ENCODE data around the gene SRC. TPM values are rescaled to one million over a fixed set of nuclear protein-coding genes. Genes with fewer than 3 reads are reported as not detected.

SRC gene
- total and polyA plus RNA-seq, 2 of the 8 experiments (the other 6 are each of a cell fraction or from before 2014, with no cell fraction given) = 27.6 to 28.8 TPM

DNA sequence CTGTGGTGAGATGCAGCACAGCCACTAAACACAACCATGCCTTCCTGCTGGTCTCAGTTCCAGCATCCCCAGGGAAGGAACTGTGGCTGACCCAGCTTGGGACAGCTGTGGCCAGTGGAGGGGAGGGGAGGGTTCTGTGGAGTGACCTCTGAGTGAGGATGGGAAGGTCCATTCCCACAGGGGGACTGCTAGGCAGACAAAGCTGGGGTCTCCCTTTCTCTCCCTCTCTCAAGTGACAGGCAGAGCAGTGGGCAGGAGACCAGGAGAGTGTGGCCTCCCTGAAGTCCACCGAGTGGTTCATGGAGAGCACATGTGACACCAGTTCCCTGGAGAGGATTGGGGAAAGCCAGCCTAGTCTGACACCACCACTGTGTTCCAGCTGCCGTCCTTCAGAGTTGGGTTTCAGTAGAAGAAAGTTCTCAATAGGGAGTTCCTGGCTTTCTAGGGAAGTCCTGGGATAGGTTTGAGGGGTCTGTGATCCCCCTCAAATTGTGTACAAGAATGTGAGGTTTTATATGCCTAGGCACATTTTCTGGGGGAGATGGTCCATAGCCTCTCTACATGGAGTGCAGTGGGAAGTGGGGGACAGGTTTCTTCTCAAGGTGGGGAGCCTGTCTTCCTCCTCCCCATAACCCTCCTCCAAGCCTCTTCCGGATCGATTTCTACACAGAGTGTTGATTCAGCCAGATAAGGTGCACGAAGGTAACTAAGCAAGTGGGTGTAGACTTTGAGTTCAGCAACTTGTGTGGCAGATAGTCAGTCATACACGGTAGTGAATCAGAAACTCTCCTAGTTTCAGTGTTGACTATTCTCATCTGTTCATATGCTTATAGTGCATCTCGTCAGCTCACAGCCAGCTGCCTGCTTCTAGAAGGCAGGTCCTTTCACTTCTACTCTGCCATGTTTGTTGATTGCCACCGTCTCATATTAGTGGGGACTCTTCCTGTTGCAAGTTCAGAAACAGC is 37.6 kb upstream of the SRC start:
- Histone ChIP-seq H2AFZ (ENCODE audit: low read length) (no peak overlapping the region), H3K79me1 (ENCODE audit: low read depth, low read length) (peaks cover 16% of the 10 kb centered on the region), H3K9me3 (ENCODE audit: insufficient read depth in 2 of 2, low read depth in 1 of 2, low read length in 1 of 2) (no peaks in the 10 kb centered on the region), H2BK12ac (ENCODE audit: low read depth, low read length) (no peak overlapping the region), H4K20me1 (replicated peaks in 1 of 2; ENCODE audit: control insufficient read depth in 1 of 2, insufficient read depth in 2 of 2, low read length in 2 of 2) (no peaks in the 10 kb centered on the region), H3K4me3 (ENCODE audit: extremely low read depth in 1 of 4, insufficient read depth in 2 of 4, low read depth in 3 of 4, low read length in 4 of 4) (no peak overlapping the region), H3K36me3 (ENCODE audit: control insufficient read depth in 2 of 4, insufficient read depth in 4 of 4, low read length in 3 of 4) (peaks cover 0 to 12% (median 1%) of the 10 kb centered on the region in 4 experiments; a peak in 3 of 8 replicates), H3K27ac (ENCODE audit: low read depth, low read length) (no peak overlapping the region), H4K91ac (replicated peaks; ENCODE audit: insufficient read length, low read length) (no peak overlapping the region), H3K4me1 (replicated peaks in 1 of 4; ENCODE audit: control insufficient read depth in 3 of 4, insufficient read depth in 4 of 4, low read length in 3 of 4) (peaks cover 0 to 4% (median 0%) of the 10 kb centered on the region in 4 experiments; a peak in 2 of 7 replicates), H4K8ac (ENCODE audit: extremely low read depth, insufficient read depth, low read length) (no peak overlapping the region), H4K5ac (ENCODE audit: insufficient read length, low read depth, low read length) (no peak overlapping the region), H3K4me2 (ENCODE audit: insufficient read depth in 1 of 2, low read depth in 2 of 2, low read length in 2 of 2) (no peak overlapping the region), H3K23me2 (ENCODE audit: low read depth, low read length) (no peaks in the 10 kb centered on the region), H3K79me2 (ENCODE audit: control insufficient read depth in 1 of 2, insufficient read depth in 2 of 2, low read length in 2 of 2) (peaks cover 0 to 5% of the 10 kb centered on the region in 2 experiments; a peak in 1 of 4 replicates), H3K4ac (replicated peaks; ENCODE audit: insufficient read length, low read depth, low read length) (no peak overlapping the region), H3K23ac (ENCODE audit: insufficient read length) (no peak overlapping the region), H2BK120ac (replicated peaks; ENCODE audit: low read depth, low read length) (no peak overlapping the region), H3K27me3 (replicated peaks in 1 of 4; ENCODE audit: control insufficient read depth in 3 of 4, extremely low read depth in 1 of 4, insufficient read depth in 3 of 4, low read length in 3 of 4) (no peaks in the 10 kb centered on the region), H3K56ac (replicated peaks; ENCODE audit: insufficient read length, low read depth, low read length) (no peak overlapping the region), H3K9ac (replicated peaks in 1 of 4; ENCODE audit: extremely low read depth in 1 of 4, low read depth in 3 of 4, low read length in 3 of 4) (no peak overlapping the region), H3K18ac (ENCODE audit: extremely low read depth, low read length) (no peak overlapping the region), H2AK5ac (ENCODE audit: low read depth, low read length) (no peak overlapping the region), H2BK5ac (ENCODE audit: low read depth, low read length) (no peak overlapping the region; the same call in 1 of the 2 replicates), H2BK20ac (ENCODE audit: low read length) (no peak overlapping the region), H2BK15ac (ENCODE audit: low read length) (0 out of 2 replicates have a peak overlapping the region, but pooled peaks have one; percentile 36), H3K14ac (ENCODE audit: insufficient read length) (no peak overlapping the region)
- no peak for FAIRE-seq
- no peak for DNase-seq (ENCODE audit: low read depth in 1 of 2, low spot score in 2 of 2)
- WGBS, 2 experiments (ENCODE audit: extremely low coverage in 1 of 2, insufficient coverage in 1 of 2, insufficient read length in 1 of 2, insufficient replicate concordance in 2 of 2, low coverage in 1 of 2, low lambda C conversion rate in 2 of 2, missing lambda C conversion rate in 1 of 2) = 91% methylated on average over 8 of the region's 8 CpGs; no CpG with 5 or more reads in 1 of the 2 experiments
- CTCF ChIA-PET (ENCODE audit: partially characterized antibody) = no interaction called here
- POLR2A ChIA-PET (ENCODE audit: partially characterized antibody) = interaction anchor here (1.3 kb wide), 1 partner anchor 14 kb away, joined by 3 read pairs; no protein-coding TSS in a partner anchor
- no peak for TF ChIP-seq HDAC2 (IDR thresholded peaks at IDR 0.05; ENCODE audit: borderline replicate concordance in 1 of 2, low read depth in 2 of 2, low read length in 2 of 2)
- no peak for TF ChIP-seq NANOG (IDR thresholded peaks at IDR 0.05; ENCODE audit: insufficient read depth, low read depth, low read length, poor library complexity, severe bottlenecking)
- no peak for TF ChIP-seq SAP30 (IDR thresholded peaks at IDR 0.05; ENCODE audit: insufficient read depth, insufficient replicate concordance, low read length)
- no peak for TF ChIP-seq TCF12 (IDR thresholded peaks at IDR 0.05; ENCODE audit: low read depth, low read length)
- TF ChIP-seq YY1 (IDR thresholded peaks at IDR 0.05; ENCODE audit: low read depth, low read length) = no peak
- no peak for TF ChIP-seq TEAD4 (IDR thresholded peaks at IDR 0.05; ENCODE audit: low read depth, low read length)
- no peak for TF ChIP-seq EGR1 (IDR thresholded peaks at IDR 0.05; ENCODE audit: borderline replicate concordance, low read depth, low read length)
- TF ChIP-seq, protein P1, sequence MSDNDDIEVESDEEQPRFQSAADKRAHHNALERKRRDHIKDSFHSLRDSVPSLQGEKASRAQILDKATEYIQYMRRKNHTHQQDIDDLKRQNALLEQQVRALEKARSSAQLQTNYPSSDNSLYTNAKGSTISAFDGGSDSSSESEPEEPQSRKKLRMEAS (IDR thresholded peaks at IDR 0.05) = no peak
- TF ChIP-seq JUN (IDR thresholded peaks at IDR 0.05; ENCODE audit: low read depth, low read length) = no peak
- no peak for TF ChIP-seq BCL11A (IDR thresholded peaks at IDR 0.05; ENCODE audit: low read depth in 2 of 2, low read length in 2 of 2)
- TF ChIP-seq KDM4A (IDR thresholded peaks at IDR 0.05; ENCODE audit: low read depth, low read length, severe bottlenecking) = no peak

Data from H1 (cell line).